HG02678 (cell line): Measurements from ENCODE around the gene ZNF438.

Experiments
- ATAC-seq: cut with Tn5 transposase; IDR thresholded peaks from one replicate; pipeline ENCODE4 v1.9.1; 2021; ENCODE audit warnings: mild to moderate bottlenecking, moderate library complexity; ENCODE audit not compliant: unreplicated experiment

The ZNF438 gene

GRCh38 chr10:30854656-30855055 lies 177.0 kb downstream of the ZNF438 start:
- no peak for ATAC-seq

GRCh38 chr10:30853066-30853465 lies 178.6 kb downstream of the ZNF438 start:
- ATAC-seq = no peak

- no peak for ATAC-seq
These were observed 180.9 kb downstream of the ZNF438 start for GRCh38 chr10:30850776-30851175.

GRCh38 chr10:30849231-30850035 lies 182.2 kb downstream of the ZNF438 start:
- no peak for ATAC-seq

- ATAC-seq = no peak
These were observed 183.2 kb downstream of the ZNF438 start for GRCh38 chr10:30848396-30849032.

DNA sequence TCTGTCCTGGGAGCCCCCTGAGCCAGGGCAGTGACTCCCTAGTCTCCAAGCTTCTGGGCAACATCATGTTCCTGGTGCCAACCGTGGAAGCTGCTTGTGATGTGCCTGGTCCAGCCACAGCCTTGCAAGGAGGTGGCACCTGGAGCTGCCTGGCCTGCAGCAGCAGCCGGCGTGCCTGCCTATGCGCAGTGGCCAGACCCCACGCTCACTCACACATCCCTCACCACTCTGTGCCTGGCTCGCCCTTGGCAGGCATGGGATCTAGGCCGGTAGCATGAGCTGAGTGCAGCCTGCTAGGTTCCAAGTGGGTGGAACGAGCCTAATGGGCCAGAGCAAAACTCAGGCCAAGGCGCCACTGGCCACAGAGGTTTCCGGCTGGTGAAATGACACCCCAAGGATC lies 184.0 kb downstream of the ZNF438 start:
- ATAC-seq = no peak

DNA sequence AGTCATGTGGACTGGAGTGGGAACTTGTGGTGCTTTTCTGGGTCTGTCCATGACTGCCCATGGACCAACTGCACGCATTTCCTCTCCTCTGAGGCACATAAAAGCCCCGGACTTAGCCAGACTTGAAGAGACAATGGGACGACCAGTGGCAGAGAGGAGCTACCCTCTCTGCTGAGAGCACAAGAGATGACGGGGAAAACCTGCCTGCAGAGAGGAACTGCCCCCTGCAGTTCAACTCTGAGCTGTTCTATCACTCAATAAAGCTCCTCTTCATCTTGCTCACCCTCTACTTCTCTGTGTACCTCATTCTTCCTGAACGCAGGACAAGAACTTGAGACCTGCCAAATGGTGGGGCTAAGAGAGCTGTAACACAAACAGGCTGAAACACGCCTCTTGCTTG lies 184.5 kb downstream of the ZNF438 start:
- no peak for ATAC-seq

DNA sequence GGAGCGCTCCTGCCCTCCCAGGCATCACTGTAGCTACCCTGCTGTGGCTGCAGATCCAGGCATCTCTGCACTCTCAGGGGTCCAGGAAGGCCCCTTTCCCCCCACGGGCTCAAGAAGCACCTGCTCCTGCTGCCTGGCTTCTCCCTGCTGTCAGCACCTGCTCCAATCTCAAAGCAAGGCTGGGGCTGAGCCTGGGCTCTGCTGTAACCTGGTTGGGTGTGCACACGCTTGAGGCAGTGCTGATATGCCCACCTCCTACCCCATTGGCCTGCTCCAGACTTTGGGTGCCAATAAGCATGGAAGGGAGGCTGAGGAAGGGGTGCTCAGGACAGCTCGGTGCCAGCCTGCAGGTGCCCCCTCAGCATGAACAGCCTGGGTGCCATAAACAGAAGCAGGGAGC lies 185.0 kb downstream of the ZNF438 start:
- ATAC-seq = no peak

GRCh38 chr10:30842894-30843293 lies 188.8 kb downstream of the ZNF438 start:
- ATAC-seq = no peak

DNA sequence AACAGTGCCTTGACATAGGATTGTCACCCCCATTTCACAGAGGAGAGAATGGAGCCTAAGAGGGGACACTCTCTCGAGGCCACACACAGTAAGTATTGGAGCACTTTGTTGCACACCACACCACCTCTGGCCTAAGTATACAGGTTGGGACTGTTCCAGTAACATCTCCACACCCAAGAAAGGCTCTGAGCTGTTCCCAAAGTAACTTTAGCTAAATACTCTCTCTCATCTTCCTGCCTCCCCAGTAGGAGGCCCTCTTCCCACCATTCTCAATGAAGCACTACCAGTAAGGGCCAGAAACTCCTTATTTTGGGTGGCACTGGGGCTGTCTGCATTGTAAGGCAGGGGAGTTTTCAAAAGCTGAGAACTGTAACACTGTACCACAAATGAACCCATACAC lies 189.5 kb downstream of the ZNF438 start:
- no peak for ATAC-seq

DNA sequence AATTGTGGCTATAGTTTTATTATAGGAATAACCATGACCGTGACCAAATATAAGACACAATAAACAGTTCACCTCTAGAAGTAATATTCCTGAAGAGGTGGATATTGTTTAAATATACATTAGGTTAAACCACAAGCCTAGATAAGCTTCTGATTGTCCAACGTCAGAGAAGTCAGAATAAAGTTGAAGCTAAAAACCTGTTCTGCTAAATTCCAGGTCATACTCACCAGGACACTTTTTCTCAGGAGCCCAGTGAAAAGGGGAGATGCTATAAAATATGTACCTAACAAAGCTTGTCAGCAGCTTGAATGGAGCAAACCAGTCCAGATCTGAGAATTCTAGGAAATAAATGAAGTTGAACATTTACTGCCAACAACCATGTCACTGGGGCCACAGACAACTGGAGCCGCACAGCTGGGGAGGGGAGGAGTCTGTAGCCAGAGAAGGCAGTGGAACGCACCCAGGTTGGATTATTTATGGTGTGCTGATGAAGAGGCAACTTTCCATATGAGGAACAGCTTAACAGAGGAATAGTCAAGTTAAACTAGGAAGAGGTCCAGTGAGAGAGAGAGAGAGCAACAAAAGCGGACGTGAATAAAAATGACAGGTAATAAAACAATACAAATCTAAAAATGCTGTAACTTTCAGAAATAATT lies 191.1 kb downstream of the ZNF438 start:
- no peak for ATAC-seq

GRCh38 chr10:30839652-30840051 lies 192.0 kb downstream of the ZNF438 start:
- ATAC-seq = no peak

DNA sequence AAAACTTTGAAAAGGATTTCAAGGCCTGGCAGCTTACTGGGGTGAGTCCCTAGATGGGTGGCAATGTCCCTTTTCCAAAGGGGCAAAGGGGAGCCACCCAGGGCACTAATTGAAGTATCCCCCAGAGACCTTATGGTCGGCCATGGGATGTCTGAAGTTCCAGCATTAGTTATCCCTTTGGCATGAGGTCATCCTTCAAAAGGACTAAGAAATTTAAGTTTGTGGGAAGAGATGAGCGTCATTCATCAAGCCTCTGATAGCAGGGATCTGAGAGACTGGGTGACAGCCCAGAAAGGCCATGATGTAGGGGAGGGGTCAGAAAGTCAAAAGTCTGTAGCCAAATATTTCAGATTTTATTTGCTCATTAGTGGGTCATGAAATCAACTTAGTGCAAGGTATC lies 195.3 kb downstream of the ZNF438 start:
- no peak for ATAC-seq

- no peak for ATAC-seq
These were observed 196.5 kb downstream of the ZNF438 start for GRCh38 chr10:30835146-30835545.

DNA sequence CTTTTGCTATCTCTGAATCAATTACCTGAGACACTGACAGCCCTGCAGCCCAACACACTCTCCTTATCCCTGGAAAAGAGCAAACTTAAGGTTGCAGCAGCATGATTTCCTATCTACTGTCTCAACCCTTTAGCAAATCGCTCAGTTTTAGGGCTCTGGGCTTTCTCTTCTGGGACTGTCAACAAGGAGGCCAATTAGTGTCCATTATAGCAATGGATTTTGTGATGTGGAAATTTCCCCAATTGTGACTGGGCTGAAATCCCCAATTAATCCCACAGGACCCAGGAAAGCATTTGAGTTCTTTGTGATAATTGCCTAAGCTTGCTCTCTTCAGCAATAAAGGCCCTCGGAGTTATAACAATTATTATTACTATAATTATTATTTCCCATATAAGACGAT lies 197.0 kb downstream of the ZNF438 start:
- no peak for ATAC-seq

DNA sequence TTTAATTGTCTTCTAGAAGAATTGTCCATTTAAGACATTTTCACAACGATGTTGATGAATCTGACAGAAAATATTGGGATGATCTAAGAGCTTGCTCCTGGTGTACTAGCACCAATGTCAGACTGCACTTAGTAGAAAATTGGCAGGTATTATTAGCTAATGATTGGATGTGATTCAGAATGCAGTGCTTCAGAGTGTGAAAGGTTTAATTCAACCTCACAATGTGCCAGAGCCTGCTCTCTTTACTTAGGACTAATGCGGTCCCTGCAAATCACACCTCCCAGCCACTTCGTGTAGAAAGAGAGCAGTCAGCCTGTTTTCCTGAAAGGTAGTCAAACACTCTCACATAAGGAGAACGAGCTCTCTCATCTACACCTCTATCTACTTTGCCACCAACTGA lies 197.5 kb downstream of the ZNF438 start:
- no peak for ATAC-seq

GRCh38 chr10:30833628-30833970 lies 198.1 kb downstream of the ZNF438 start:
- no peak for ATAC-seq

DNA sequence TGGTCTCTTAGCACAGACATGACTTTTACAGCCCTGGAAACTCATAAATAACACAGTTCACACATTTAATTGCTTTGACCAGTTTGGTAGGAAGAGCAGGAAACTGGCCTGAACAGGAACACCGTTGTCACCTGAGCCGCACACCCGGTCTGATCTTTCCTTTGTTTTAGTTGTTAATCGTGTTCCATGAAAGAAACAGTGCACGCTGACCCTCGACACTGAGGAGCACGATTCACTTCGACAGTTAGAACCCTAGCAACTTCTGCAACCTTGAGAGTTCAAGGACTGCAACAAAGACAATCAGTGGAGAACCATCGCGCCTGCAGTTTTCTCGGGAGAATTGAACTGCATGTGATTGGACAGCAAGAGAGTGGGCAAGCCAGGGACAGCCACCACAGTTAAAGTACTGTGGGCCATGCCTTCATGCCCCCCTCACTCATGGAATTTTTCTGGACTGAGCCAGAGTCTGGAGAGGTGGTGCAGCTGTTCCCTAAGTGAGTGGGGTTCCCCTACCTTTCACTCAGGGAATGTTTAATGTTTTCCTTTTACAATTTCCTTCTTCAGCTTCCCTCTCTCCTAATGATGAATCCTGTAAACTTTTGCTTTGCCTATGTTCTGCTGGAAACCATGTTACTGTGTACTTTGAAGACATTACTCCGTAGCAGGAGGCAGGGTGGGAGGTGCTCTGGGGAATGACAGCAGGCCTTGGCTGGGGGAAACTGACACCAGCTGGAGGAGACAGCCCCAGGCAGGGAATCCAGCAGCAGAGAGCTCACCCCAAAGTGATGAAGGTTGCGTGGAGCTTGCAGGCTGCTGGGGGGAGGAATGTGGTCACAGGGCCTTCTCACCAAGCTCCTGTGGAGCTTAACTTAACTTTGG lies 198.7 kb downstream of the ZNF438 start:
- no peak for ATAC-seq

DNA sequence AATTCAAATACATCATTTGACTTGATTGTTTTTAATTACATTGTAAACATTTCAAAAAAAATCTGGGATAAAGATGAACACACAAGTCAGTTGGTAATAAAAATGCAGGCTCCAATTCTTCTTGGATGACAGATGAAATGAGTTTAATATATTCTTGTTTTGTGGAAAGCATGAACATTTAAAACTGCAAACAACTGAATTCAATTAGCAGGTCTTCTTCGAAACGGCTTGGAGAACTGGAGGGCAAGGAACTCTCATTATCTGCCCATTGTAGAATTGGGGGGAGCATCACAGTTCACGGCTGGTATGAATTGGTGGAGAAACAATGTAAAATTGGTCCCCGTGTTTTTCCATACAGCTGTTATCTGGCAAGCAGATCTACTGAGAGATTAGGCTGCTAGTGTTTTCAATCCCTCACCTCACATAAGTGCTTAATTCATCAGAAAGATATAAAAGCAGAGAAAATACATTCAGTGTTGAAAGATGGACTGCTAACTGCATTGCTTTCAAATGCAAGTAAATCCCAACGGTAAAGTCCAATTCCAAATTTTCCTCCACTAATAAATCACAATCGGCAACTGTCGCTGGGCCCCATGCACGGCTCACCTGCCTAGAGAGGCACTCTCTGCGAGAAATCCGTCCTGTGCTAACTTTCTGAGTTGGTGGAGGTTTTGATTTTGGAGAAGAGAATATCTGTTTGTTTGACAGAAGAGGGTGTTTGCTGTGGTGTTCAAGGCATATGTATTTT lies 199.5 kb downstream of the ZNF438 start:
- no peak for ATAC-seq

GRCh38 chr10:30831426-30831825 lies 200.2 kb downstream of the ZNF438 start:
- ATAC-seq = no peak
